Stimulated activated naive B cell treated with anti-CD40 and anti-IgM and Interleukin-4, amounts not matched to agents 10 μg/mL and 1 μg/mL and 100 μg/mL, for 72 hours (primary cell): ENCODE measurements around the gene UGT1A8.
A peak's percentile ranks its signal among the peaks of the same experiment; 100 is the strongest.
"Not testable (repeated sequence)": the region's sequence is repeated elsewhere in the genome, so short reads cannot be mapped to it uniquely, and the experiment has no call there.

Experiments
- ATAC-seq, 2 donors: fragments of 150-1000 bp; cut with Tn5 transposase; replicated peaks; 2 replicates each; pipeline ENCODE4 v1.10.0; 2021; ENCODE audit warnings: moderate library complexity in 1 of 2
- DNase-seq: peaks from one replicate; pipeline ENCODE4 v3.0.0; 2021
- H3K27ac Mint-ChIP-seq: one replicate; pipeline ENCODE4 v1.8.0; 2022; ENCODE audit warnings: mild to moderate bottlenecking, mixed read lengths
- H3K27me3 Mint-ChIP-seq, 2 donors: one replicate each; pipeline ENCODE4 v1.8.0; 2022; ENCODE audit warnings: mixed read lengths in 2 of 2
- H3K36me3 Mint-ChIP-seq, 2 donors: one replicate each; pipeline ENCODE4 v1.8.0; 2022; ENCODE audit warnings: mixed read lengths in 2 of 2, mild to moderate bottlenecking in 1 of 2
- H3K4me1 Mint-ChIP-seq, 2 donors: one replicate each; pipeline ENCODE4 v1.8.0; 2022; ENCODE audit warnings: mixed read lengths in 2 of 2, mild to moderate bottlenecking in 1 of 2
- H3K4me3 Mint-ChIP-seq, 2 donors: one replicate each; pipeline ENCODE4 v1.8.0; 2022; ENCODE audit warnings: mild to moderate bottlenecking in 2 of 2, mixed read lengths in 2 of 2, moderate library complexity in 1 of 2
- H3K9me3 Mint-ChIP-seq, 2 donors: one replicate each; pipeline ENCODE4 v1.8.0; 2022; ENCODE audit warnings: mixed read lengths in 2 of 2, mild to moderate bottlenecking in 1 of 2

Gene UGT1A8

DNA sequence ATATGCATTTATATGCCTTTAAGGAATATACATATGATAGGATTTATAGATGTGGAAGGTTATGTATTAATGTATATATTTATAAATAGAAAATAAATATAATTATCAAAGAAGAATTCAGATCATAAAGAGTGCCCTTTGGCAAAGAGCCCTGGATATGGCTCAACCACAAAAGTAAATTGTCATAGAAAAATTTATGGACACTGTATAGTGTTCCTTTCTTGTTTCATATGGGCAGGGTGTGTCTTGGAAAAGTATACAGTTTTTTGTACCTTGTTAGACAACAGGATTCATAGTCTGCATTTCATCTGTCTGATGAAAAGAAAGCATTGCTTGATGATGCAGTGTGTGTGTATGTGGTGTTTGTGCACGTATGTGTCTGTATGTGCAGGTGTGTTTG lies 67.2 kb downstream of the UGT1A8 start:
- no peak overlapping the region for H3K4me3 Mint-ChIP-seq
- no peak for DNase-seq
- H3K36me3 Mint-ChIP-seq = peaks cover 0 to 3% of the 10 kb centered on the region in 2 donors
- ATAC-seq = no peak
- no peaks in the 10 kb centered on the region for H3K9me3 Mint-ChIP-seq
- peaks cover 5 to 8% of the 10 kb centered on the region in 2 donors for H3K27me3 Mint-ChIP-seq
- no peak overlapping the region for H3K27ac Mint-ChIP-seq
- H3K4me1 Mint-ChIP-seq = peaks cover 7 to 9% of the 10 kb centered on the region in 2 donors

DNA sequence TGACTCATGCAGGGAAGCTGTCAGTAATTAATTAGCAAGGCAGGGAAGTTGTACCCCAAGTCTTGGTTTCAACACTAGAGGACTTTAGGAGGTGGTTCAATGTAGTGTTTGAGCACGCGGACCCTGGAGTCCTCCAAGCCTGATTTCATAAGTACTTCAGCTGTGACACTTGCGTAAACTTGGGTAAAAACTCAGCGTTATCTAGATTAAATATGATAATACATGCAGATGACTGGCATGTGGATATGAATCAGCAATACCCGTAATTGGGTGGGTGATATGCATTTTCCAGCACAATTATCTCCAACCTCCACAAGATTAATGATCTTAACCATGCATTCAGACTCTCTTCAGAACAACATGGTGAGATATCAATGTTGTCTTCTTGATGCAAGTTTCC lies 69.5 kb downstream of the UGT1A8 start:
- Mint-ChIP-seq H3K36me3 (peaks cover 0 to 3% of the 10 kb centered on the region in 2 donors), H3K4me1 (peaks cover 7 to 9% of the 10 kb centered on the region in 2 donors), H3K27me3 (peaks cover 4 to 5% of the 10 kb centered on the region in 2 donors), H3K9me3 (no peaks in the 10 kb centered on the region), H3K27ac (no peak overlapping the region), H3K4me3 (no peak overlapping the region)
- ATAC-seq = no peak
- no peak for DNase-seq

GRCh38 chr2:233688341-233688740 lies 70.9 kb downstream of the UGT1A8 start:
- no peak for DNase-seq
- peaks cover 4 to 5% of the 10 kb centered on the region in 2 donors for H3K27me3 Mint-ChIP-seq
- H3K9me3 Mint-ChIP-seq = no peaks in the 10 kb centered on the region
- peaks cover 5 to 7% of the 10 kb centered on the region in 2 donors for H3K4me1 Mint-ChIP-seq
- H3K4me3 Mint-ChIP-seq = no peak overlapping the region
- no peak for ATAC-seq
- H3K36me3 Mint-ChIP-seq = peaks cover 0 to 3% of the 10 kb centered on the region in 2 donors
- H3K27ac Mint-ChIP-seq = no peak overlapping the region

GRCh38 chr2:233689031-233689430 lies 71.6 kb downstream of the UGT1A8 start:
- Mint-ChIP-seq H3K36me3 (peaks cover 0 to 3% of the 10 kb centered on the region in 2 donors), H3K27me3 (peaks cover 4 to 11% of the 10 kb centered on the region in 2 donors), H3K4me1 (peaks cover 5 to 7% of the 10 kb centered on the region in 2 donors), H3K27ac (no peak overlapping the region), H3K9me3 (no peaks in the 10 kb centered on the region), H3K4me3 (no peak overlapping the region)
- ATAC-seq = peak; percentile 56 to 58
- DNase-seq = no peak

DNA sequence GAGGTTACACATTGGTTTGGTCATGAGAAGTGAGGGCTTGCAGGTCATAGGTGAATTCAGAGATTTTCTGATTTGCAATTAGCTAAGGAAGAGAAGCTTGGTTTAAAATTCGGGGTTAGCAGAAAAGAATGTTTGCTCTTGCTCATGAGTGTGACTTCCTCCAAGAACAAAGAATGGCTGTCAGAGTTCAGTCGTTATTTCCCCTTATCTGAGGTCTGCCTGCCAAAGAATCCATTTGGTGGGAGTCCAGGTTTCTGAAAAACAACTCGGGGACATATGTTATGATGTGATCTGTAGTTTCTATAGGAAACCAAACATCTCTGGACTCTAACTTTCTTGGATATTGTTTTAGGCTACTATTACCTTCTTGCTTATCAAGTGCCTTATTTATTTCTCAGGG lies 72.1 kb downstream of the UGT1A8 start:
- Mint-ChIP-seq H3K4me3 (no peak overlapping the region), H3K27me3 (peaks cover 4 to 11% of the 10 kb centered on the region in 2 donors), H3K27ac (no peak overlapping the region), H3K9me3 (no peaks in the 10 kb centered on the region), H3K4me1 (peaks cover 5 to 7% of the 10 kb centered on the region in 2 donors), H3K36me3 (peaks cover 0 to 3% of the 10 kb centered on the region in 2 donors)
- no peak for DNase-seq
- ATAC-seq = no peak

GRCh38 chr2:233690444-233690843 lies 73.0 kb downstream of the UGT1A8 start:
- DNase-seq (no peak), ATAC-seq (no peak)
- no peak overlapping the region for H3K4me3 Mint-ChIP-seq
- no peak overlapping the region for H3K27ac Mint-ChIP-seq
- H3K4me1 Mint-ChIP-seq = peaks cover 5 to 7% of the 10 kb centered on the region in 2 donors
- no peaks in the 10 kb centered on the region for H3K9me3 Mint-ChIP-seq
- H3K27me3 Mint-ChIP-seq = peaks cover 4 to 11% of the 10 kb centered on the region in 2 donors
- peaks cover 0 to 3% of the 10 kb centered on the region in 2 donors for H3K36me3 Mint-ChIP-seq

DNA sequence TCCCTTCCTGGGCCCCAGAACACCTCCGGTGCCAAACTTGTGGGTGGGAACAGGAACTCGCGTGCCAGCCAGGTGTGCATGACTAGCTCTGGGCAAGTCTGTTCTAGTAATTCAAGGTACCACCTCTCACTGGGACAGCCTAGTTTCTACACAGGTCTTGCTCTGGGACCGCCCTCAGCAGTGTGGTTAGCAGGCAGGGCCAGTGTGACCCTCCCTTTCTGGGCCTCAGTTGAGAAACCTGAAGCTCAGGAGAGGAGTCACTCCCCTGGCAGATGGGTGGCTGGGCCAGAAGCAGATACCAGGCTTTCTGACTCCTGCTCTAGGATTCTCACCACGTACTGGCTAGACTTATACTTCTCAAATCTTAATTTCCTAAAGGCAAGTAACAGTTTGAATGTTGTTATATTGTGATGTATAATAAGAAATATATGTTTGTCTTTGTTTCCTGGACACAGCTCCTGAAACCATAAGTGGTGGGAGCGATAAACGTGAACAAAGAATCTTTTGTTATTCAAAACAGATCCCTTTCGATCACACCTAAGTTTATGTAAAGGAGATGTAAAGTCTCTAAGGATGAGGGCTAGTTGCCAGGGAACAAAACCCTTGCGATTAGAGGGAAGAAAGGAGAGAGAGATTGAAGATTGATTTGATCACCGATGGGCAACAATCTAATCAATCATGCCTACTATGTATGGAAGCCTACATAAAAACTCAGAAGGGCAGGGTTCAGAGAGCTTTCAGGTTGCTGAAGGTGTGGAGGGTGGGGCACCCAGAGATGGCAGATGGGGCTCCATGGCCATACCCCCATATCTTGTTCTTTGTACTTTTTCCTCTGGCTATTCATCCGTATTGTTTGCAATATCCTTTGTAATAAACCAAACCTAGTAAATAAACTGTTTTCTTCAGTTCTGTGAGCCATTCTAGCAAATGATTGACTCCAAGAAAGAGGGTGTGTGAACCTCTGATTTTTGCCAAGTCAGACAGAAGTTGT lies 74.3 kb downstream of the UGT1A8 start:
- DNase-seq = no peak
- peaks cover 4 to 11% of the 10 kb centered on the region in 2 donors for H3K27me3 Mint-ChIP-seq

GRCh38 chr2:233692648-233693047 lies 75.2 kb downstream of the UGT1A8 start, which contains the start of gene UGT1A6:
TSS of gene UGT1A6 (plus strand) at chr2:233692890. CDS start at chr2:233693005, 115 bp downstream.
- H3K4me3 Mint-ChIP-seq = no peak within 1 kb of the TSS
- peaks cover 7 to 12% of the 10 kb centered on the region in 2 donors for H3K4me1 Mint-ChIP-seq
- no peaks in the 10 kb centered on the region for H3K9me3 Mint-ChIP-seq
- peaks cover 4 to 11% of the 10 kb centered on the region in 2 donors for H3K27me3 Mint-ChIP-seq
- H3K27ac Mint-ChIP-seq = no peak within 1 kb of the TSS
- peaks cover 0 to 2% of the 10 kb centered on the region in 2 donors for H3K36me3 Mint-ChIP-seq
- ATAC-seq (no peak), DNase-seq (no peak)

More for the DNA sequence above, 74.3 kb downstream of the UGT1A8 start:
- H3K36me3 Mint-ChIP-seq = peaks cover 0 to 2% of the 10 kb centered on the region in 2 donors
- H3K4me3 Mint-ChIP-seq = no peak overlapping the region
- H3K9me3 Mint-ChIP-seq = no peaks in the 10 kb centered on the region
- H3K4me1 Mint-ChIP-seq = peaks cover 7 to 12% of the 10 kb centered on the region in 2 donors
- ATAC-seq = no peak
- no peak overlapping the region for H3K27ac Mint-ChIP-seq

DNA sequence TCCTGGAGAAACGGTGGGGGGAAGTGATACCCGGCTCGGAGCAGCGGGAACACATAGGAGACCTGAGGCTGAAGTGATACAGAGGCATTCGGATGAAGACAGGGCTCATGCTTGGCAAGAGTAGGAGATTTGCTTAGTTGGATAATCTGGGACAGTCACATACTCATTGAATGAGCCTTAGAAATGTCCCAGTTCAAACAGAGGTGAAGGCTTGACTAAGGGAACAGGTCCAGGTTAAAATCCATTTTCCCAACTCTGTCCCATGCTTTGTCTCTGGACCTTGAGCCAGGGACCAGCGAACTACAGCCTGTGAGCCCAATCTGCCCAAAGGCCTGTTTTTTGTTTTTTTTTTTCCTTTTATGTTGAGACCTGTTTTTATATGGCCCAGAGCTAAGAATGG lies 76.5 kb downstream of the UGT1A8 start:
- peaks cover 3 to 6% of the 10 kb centered on the region in 2 donors for H3K27me3 Mint-ChIP-seq

DNA sequence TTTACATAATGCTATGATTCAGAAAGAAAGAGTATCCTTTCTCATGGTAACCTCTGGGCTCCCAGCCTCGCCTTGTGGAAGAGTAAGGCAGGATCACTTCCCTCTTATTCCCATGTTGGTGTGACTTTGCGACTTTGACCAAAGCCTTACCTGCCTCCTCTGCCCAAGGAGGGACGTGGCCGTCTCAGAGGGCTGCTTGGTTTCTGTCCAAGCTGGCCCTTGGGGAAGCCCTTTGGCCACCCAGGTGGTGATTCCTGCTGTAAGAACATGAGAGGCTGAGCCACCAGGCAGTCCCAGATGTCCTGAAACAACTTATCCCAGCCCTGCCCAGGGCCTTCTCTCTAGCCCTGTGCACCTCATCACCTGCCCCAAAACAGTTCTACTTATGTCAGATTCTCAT lies 81.3 kb downstream of the UGT1A8 start:
- H3K4me1 Mint-ChIP-seq = peaks cover 2 to 6% of the 10 kb centered on the region in 2 donors
- H3K36me3 Mint-ChIP-seq = no peaks in the 10 kb centered on the region
- no peak overlapping the region for H3K4me3 Mint-ChIP-seq
- DNase-seq = no peak
- no peak overlapping the region for H3K27ac Mint-ChIP-seq
- H3K27me3 Mint-ChIP-seq = peaks cover 6 to 14% of the 10 kb centered on the region in 2 donors
- no peak for ATAC-seq
- H3K9me3 Mint-ChIP-seq = no peaks in the 10 kb centered on the region

More for the DNA sequence above, 76.5 kb downstream of the UGT1A8 start:
- no peaks in the 10 kb centered on the region for H3K9me3 Mint-ChIP-seq
- H3K36me3 Mint-ChIP-seq = no peaks in the 10 kb centered on the region
- H3K4me3 Mint-ChIP-seq = no peak overlapping the region
- no peak for ATAC-seq
- H3K27ac Mint-ChIP-seq = no peak overlapping the region
- H3K4me1 Mint-ChIP-seq = peaks cover 6 to 10% of the 10 kb centered on the region in 2 donors
- no peak for DNase-seq

DNA sequence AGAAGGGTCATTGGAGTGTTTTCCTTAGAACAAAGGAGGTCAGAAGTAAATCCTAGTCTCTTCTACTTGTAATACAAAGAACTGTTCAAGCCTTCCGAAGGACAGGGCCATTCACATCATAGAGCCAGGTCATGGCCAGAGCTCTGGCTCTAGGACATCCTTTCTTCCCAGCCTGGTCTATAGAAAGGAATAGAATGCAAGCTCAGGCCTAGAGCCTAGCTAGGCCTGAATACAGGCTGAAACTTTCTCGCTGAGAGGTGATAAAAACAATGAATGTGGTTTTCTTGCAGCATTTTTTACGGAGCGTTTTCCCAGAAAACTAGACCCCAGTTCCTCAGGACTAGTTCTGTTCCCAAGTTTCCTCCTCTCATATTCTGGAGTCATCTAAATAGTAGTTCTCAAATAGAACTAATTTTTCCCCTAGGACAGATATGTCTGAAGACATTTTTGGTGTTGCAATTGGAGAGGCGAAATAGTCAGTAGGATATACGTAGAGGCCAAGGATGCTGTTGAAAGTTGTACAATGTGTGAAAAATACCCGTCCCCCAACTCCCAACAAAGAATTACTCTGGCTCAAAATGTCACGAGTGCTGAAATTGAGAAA lies 82.1 kb downstream of the UGT1A8 start:
- peaks cover 2 to 6% of the 10 kb centered on the region in 2 donors for H3K4me1 Mint-ChIP-seq
- peaks cover 0 to 4% of the 10 kb centered on the region in 2 donors for H3K36me3 Mint-ChIP-seq
- peaks cover 0 to 4% of the 10 kb centered on the region in 2 donors for H3K9me3 Mint-ChIP-seq
- ATAC-seq (no peak), DNase-seq (no peak)
- H3K27me3 Mint-ChIP-seq = peaks cover 10 to 11% of the 10 kb centered on the region in 2 donors
- no peak overlapping the region for H3K27ac Mint-ChIP-seq
- H3K4me3 Mint-ChIP-seq = no peak overlapping the region

GRCh38 chr2:233700028-233700635 lies 82.7 kb downstream of the UGT1A8 start:
- H3K27me3 Mint-ChIP-seq = peaks cover 10 to 16% of the 10 kb centered on the region in 2 donors
- H3K36me3 Mint-ChIP-seq = peaks cover 0 to 4% of the 10 kb centered on the region in 2 donors
- H3K4me3 Mint-ChIP-seq = no peak overlapping the region
- H3K27ac Mint-ChIP-seq = no peak overlapping the region
- peaks cover 0 to 4% of the 10 kb centered on the region in 2 donors for H3K9me3 Mint-ChIP-seq
- peaks cover 2 to 6% of the 10 kb centered on the region in 2 donors for H3K4me1 Mint-ChIP-seq
- no peak for ATAC-seq
- no peak for DNase-seq

GRCh38 chr2:233700842-233701241 lies 83.4 kb downstream of the UGT1A8 start:
- H3K27me3 Mint-ChIP-seq = peaks cover 10 to 19% of the 10 kb centered on the region in 2 donors
- H3K4me3 Mint-ChIP-seq = not testable (repeated sequence)

GRCh38 chr2:233702238-233702637 lies 84.8 kb downstream of the UGT1A8 start:
- Mint-ChIP-seq H3K36me3 (peaks cover 0 to 4% of the 10 kb centered on the region in 2 donors), H3K4me3 (no peak overlapping the region), H3K4me1 (no peaks in the 10 kb centered on the region), H3K27ac (no peak overlapping the region), H3K9me3 (peaks cover 0 to 4% of the 10 kb centered on the region in 2 donors), H3K27me3 (peaks cover 12 to 19% of the 10 kb centered on the region in 2 donors)
- DNase-seq (no peak), ATAC-seq (no peak)

More at GRCh38 chr2:233700842-233701241, 83.4 kb downstream of the UGT1A8 start:
- not testable (repeated sequence) for ATAC-seq, H3K4me1 Mint-ChIP-seq, DNase-seq, H3K27ac Mint-ChIP-seq, H3K36me3 Mint-ChIP-seq, H3K9me3 Mint-ChIP-seq
